GM12865 (cell line): ENCODE measurements around the gene CAMKMT.
"Not testable (repeated sequence)": the region's sequence is repeated elsewhere in the genome, so short reads cannot be mapped to it uniquely, and the experiment has no call there.

Experiments
- DNase-seq: peaks from one replicate; pipeline ENCODE4 v3.0.0; 2010; ENCODE audit warnings: low read depth
- H3K4me3 ChIP-seq: 2 replicates; pipeline ENCODE4 v1.5.1; 2011; ENCODE audit warnings: mild to moderate bottlenecking, low read depth, low read length, control low read depth
- TF ChIP-seq, protein P1 (sequence below): IDR thresholded peaks from 2 replicates; pipeline ENCODE4 v1.5.1; 2011; ENCODE audit warnings: low read length, control low read depth, low read depth, inconsistent platforms; ENCODE audit not compliant: insufficient read depth; ENCODE audit errors: missing control alignments

The CAMKMT gene

DNA sequence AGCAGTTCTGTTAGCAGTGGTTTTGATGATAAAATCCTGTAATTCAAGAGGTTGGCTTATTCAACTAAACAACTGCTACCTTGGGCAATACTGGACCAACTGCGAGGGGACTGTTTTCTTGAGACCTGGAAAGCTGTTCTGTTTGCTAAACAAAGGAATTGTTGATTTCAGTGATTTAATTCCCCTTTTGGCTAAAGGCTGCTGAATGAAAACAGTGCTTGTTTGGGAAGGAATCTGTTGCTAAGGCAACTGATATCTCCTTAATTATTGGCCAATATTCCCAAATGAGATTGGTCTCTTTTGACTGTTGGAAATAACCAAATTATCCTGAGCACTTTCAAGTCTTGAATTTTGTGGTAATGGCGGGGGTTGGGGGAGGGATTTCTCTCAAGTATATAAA, 136.8 kb downstream of the CAMKMT start:
- DNase-seq: no peak

DNA sequence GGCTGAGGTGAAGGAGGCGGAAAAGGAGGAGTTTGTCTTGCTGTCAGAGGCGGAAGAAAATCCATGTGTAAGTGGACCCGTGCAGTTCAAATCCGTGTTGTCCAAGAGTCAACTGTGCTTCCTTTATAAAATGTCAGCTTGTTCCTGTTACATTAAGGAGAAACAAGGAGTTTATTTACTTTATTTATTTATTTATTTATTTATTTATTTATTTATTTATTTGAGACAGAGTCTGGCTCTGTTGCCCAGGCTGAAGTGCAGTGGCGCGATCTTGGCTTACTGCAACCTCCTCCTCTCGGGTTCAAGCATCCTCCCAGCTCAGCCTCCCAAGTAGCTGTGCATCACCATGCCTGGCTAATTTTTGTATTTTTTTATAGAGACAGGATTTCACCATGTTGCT, 143.9 kb downstream of the CAMKMT start:
- not testable (repeated sequence) for DNase-seq, H3K4me3 ChIP-seq

More for the DNA sequence above, 136.8 kb downstream of the CAMKMT start:
- no peak overlapping the region for H3K4me3 ChIP-seq
- TF ChIP-seq, protein P1, sequence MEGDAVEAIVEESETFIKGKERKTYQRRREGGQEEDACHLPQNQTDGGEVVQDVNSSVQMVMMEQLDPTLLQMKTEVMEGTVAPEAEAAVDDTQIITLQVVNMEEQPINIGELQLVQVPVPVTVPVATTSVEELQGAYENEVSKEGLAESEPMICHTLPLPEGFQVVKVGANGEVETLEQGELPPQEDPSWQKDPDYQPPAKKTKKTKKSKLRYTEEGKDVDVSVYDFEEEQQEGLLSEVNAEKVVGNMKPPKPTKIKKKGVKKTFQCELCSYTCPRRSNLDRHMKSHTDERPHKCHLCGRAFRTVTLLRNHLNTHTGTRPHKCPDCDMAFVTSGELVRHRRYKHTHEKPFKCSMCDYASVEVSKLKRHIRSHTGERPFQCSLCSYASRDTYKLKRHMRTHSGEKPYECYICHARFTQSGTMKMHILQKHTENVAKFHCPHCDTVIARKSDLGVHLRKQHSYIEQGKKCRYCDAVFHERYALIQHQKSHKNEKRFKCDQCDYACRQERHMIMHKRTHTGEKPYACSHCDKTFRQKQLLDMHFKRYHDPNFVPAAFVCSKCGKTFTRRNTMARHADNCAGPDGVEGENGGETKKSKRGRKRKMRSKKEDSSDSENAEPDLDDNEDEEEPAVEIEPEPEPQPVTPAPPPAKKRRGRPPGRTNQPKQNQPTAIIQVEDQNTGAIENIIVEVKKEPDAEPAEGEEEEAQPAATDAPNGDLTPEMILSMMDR: no peak

DNA sequence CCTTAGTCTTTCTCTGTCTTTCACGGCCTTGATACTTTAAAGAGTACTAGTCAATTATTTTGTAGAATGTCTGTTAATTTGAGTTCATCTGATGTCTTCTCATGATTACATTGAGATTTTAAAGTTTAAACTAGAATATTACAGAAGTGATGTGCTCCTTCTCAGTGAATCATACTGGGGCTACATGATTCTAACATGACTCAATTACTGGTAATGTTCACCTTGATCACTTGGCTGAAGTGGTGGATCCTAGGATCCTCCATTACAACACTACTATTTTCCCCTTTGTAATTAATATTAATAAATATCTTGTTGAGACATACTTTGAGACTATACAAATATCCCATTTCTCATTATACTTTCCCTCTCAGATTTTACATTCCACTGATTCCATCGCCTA, 148.5 kb downstream of the CAMKMT start:
- no peak overlapping the region for H3K4me3 ChIP-seq
- no peak for DNase-seq
- TF ChIP-seq, protein P1: no peak

DNA sequence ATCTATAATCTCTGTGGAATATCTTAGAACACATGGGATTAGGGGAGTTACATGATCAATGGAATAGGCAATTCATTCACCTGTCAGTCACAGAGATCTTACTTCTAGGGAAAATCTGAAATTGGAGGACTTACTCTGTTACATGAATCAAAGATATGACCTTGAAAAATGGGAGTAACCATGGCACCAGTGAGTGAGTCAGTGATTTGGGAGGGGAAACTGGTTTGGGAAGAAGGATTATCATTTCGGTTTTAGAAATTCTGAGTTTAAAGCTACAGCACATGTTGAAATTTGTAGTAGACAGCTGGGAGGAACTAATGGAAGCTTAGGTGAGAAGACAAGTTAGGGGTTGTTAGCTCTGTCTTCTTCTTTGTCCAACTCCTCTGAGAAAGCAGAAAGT, 153.7 kb downstream of the CAMKMT start:
- no peak for DNase-seq
- TF ChIP-seq, protein P1: no peak
- H3K4me3 ChIP-seq: no peak overlapping the region

DNA sequence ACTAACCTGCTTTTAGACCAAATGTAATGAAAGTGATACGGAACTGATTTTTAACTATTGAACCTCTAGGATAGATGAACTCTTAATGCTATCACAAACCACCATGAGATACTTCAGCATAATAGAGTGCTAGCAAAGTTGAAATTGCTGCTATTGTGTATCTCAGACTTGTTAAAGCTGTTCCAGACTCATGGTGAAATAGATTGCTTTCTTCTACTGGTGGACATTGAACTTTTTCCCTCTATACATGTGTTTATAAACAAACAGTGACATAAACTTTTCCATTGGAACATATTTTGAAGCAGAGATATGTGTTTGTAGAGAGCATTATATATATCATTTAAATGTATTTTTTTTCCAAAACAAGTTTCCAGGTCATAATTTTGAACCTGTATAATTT, 157.3 kb downstream of the CAMKMT start:
- TF ChIP-seq, protein P1: no peak
- H3K4me3 ChIP-seq: no peak overlapping the region
- DNase-seq: no peak

DNA sequence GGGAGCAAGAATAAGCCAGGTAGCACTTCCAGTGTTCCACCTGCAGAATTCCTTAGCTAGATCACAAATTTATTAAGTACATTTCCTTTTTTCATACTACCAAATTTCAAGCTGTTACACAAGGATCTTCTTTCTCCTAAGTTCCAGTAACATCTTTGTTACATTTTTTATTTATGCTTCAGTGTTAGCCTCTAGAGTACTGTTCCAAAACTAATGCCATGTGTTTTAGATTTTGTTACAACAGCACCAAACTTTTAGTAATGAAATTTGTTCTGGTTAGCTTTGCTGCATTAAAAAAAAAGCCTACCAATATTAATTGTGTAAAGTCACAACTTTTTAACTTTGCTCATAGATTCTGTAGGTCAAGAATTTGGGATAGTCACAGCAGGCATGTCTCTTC, 161.1 kb downstream of the CAMKMT start:
- DNase-seq: no peak
- H3K4me3 ChIP-seq: no peak overlapping the region
- TF ChIP-seq, protein P1: no peak

DNA sequence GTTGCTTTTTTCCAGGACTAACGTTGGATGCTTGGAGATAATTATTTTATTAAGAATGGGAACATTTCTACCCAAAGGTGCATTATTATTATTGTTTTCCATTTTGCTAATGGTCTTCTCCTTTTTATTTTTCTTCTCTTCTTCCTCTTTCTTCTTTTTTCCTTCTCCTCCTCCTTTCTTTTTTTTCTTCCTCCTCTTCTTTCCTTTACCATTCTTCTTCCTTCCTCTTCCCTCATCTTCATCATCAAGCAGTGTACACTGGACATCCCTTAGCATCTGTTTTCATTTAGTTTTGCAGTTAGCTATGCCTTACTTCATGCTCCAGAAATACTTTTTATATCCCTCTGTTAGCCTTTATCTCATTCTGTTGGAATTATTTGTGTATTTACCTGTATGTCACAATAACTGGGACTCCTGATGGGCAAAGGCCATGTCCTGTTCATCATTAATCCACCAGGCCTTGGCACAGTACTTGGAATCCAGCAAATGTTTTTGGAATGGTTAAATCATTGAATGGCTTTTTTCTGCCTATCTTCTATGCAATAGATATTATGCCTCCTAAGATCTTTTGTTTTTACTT, 162.7 kb downstream of the CAMKMT start:
- no peak for DNase-seq
- TF ChIP-seq, protein P1: no peak
- no peak overlapping the region for H3K4me3 ChIP-seq

DNA sequence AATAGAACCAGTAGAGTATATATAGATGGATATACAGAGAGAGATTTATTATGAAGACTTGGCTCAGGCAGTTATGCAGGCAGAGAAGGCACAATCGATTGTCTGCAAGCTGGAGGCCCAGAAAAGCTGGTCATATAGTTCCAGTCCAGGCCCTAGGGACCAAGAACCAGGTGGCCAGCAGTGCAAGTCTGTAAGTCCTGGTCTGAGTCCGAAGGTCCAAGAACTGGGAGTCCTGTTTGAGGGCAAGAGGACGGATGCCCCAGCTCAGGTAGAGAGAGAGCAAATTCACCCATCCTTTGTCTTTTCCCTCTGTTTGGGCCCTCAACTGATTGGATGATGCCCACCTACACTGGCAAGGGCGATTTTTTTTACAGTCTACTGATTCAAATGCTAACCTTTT, 164.6 kb downstream of the CAMKMT start:
- no peak for DNase-seq
- TF ChIP-seq, protein P1: no peak
- no peak overlapping the region for H3K4me3 ChIP-seq
